IPS DF 4.7 (cell line): ENCODE measurements around the gene GSTM4.
"Not testable (repeated sequence)": the region's sequence is repeated elsewhere in the genome, so short reads cannot be mapped to it uniquely, and the experiment has no call there.

Experiments
- DNase-seq: peaks from one replicate; pipeline ENCODE4 v3.0.0-alpha.2; 2013; ENCODE audit warnings: low spot score; ENCODE audit errors: extremely low read depth

Gene GSTM4

DNA sequence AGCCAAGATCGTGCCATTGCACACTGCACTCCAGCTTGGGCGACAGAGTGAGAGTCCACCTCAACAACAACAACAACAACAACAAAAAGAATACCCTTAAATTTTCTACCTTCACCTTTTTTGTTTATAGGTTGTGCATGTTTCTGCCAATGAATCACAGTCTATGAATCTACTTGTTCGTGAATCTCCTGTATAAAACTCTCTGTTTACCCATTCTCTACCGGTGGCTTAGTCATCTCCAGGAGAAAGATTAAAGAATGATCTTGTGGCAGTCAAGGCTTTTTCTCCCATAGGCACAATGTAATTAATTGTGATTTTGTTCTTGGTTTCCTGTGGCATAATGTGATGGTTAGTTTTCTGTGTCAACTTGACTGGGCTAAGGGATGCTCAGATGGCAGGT, 42.0 kb downstream of the GSTM4 start:
- DNase-seq, result not testable (repeated sequence)

- not testable (repeated sequence) for DNase-seq
These were observed 47.0 kb downstream of the GSTM4 start for GRCh38 chr1:109702940-109703339.

GRCh38 chr1:109704173-109704572, 48.3 kb downstream of the GSTM4 start:
- DNase-seq, result no peak

DNA sequence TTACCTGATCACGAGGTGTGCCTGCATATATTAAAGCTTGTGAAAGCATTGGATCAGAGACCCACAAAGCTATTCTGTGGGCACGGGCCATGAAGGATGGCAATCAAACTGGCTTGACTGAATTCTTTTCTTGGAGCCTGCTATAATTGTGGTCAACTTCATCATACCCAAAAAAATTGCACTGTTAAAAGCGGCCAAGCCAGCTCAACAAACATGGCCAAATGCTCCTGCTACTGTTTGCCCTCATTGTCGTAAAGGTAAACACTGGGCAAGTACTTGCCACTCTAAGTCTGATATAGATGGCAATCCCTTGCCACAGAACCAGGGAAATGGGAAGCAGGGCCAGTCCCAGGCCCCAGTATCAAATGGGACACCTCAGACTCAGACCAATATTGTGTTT, 49.5 kb downstream of the GSTM4 start:
- DNase-seq, result no peak

DNA sequence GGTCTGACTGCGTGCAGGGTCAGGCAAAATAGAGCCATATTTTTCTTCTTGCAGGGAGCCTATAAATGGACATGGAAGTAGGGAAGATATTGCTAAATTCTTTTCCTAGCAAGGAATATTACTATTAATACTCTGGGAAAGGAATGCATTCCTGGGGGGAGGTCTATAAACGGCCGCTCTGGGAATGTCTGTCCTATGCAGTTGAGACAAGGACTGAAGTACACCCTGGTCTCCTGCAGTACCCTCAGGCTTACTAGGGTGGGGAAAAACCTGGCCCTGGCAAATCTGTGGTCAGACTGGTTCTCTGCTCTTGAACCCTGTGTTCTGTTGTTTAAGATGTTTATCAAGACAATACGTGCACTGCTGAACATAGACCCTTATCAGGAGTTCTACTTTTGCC, 53.0 kb downstream of the GSTM4 start:
- DNase-seq, result not testable (repeated sequence)

DNA sequence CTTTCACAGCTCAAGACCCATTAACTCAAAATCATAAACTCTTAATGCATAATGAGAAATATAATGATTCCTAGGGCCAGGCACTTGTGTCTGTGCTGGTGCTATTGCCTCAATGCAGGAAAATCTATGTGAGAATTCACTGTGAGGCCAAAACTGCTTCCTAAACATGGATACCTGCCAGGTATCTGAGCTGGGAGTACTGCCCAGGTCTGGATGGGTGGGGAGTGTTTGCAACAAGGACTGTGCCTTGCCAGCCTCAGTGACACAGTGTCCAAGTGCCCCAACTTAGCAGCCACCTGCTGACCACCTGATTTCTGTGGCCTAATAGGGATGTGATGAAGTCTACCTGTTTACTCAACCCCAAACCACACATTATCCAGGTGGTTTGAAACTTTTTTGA, 53.9 kb downstream of the GSTM4 start:
- DNase-seq, result not testable (repeated sequence)
